NT2/D1 (cell line): ENCODE measurements around the gene DNAAF9.

Experiments
- YY1 ChIP-seq: IDR thresholded peaks from 2 replicates; pipeline ENCODE4 v1.6.1; 2011; ENCODE audit not compliant: insufficient read length, insufficient read depth
- ZNF274 ChIP-seq: IDR thresholded peaks from 2 replicates; pipeline ENCODE4 v1.6.1; 2011; ENCODE audit warnings: mild to moderate bottlenecking, low read depth, low read length

DNA sequence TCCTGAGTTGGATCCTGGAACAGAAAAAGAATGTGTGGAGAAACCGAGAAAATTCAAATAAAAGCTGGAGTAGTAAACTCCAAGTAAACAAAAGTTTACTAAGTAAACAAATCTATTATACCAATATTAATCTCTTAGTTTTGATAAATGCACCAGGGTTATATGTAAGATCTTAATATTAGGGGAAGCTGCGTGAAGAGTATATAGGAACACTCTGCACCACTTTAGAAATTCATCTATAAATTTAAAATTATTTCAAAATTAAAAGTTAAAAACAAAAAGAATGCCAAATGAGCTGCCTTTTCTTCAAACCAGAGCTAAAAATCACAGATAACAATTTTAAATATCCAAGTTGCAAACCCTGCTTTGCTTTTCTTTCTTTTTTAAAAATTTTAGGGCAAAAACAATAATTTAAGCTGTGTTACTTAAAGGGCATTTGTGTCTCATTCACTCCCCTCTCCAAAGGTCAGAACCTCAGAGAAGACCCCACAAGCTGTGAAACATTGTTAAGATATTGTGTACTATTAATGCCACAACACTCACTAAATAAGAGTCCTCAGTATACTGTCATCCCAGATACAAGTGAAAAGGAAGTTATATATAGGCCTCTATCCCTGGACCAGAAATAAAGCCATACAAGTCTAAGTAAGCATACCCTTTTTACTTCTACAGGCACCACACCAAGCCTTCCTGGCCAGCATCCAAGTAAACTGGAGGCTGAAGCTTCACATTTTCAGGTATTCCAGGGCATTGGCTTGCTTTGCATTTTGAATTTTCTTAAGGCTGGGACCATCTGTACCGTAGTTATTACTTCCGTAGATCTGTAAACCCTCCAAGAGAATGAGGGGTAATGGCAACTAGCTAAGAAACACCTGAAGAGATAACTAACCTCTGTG lies 7.0 kb downstream of the DNAAF9 start:
- TF ChIP-seq ZNF274 (no peak), YY1 (no peak)
